ENCODE data around the gene SERPINB5. TPM values are rescaled to one million over a fixed set of nuclear protein-coding genes. Genes with fewer than 3 reads are reported as not detected.

SERPINB5 gene
- total RNA-seq, 1 donor from 2014 or later: not detected

DNA sequence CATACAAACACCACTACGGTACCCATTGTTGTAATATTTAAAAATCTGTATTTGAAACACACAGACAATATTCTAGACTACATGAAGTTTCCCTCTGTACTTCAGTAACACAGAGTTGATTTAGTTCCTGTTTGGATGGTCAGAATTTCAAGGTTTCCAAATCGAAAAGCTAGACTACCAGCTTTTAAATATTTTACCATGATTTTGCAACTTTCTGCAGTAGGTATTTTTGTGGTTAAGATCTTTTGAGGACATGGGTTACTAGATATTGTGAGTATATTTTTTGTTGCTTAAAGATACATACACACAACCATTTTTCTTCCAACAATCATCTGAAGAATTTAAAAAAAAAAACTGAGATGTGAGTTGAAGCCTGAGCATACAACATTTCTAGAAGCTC is 10.9 kb downstream of the SERPINB5 start:
- no peaks in the 10 kb centered on the region for H3K4me1 ChIP-seq (ENCODE audit: control insufficient read depth in 3 of 3, insufficient read depth in 3 of 3, low read length in 3 of 3)
- H3K27ac ChIP-seq (ENCODE audit: low read depth, low read length): no peak overlapping the region

DNA sequence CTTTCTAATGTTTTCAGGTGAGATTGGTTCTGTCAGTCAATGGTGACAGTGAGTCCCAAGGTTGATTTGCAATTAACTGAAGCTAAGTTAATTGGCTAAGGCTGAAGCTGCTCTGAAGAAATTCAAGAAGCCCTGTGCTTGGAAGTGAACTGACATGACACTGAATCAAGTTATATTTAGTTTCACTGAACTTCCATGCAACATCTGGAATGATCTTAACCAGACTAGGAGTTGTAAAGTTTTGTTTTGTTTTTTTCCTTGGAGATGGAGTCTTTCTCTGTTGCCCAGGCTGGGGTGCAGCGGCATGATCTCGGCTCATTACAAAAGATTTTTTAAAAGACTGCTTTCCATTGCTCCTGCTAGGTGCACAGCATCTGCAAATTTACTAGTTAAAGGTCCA is 11.4 kb downstream of the SERPINB5 start:
- Histone ChIP-seq H3K9me3 (ENCODE audit: control insufficient read depth in 3 of 3, low read length in 3 of 3) (no peaks in the 10 kb centered on the region), H3K27ac (ENCODE audit: low read depth, low read length) (no peak overlapping the region), H3K27me3 (ENCODE audit: control insufficient read depth in 3 of 3, insufficient read depth in 3 of 3, low read length in 3 of 3) (peaks cover 0 to 2% (median 0%) of the 10 kb centered on the region in 3 donors), H3K9ac (ENCODE audit: low read depth in 1 of 3, low read length in 3 of 3) (no peak overlapping the region), H3K36me3 (ENCODE audit: control insufficient read depth in 3 of 3, insufficient read depth in 3 of 3, low read length in 3 of 3) (no peaks in the 10 kb centered on the region), H3K4me1 (ENCODE audit: control insufficient read depth in 3 of 3, insufficient read depth in 3 of 3, low read length in 3 of 3) (no peaks in the 10 kb centered on the region), H3K4me3 (ENCODE audit: low read length in 3 of 3) (no peak overlapping the region)

More for the DNA sequence above, 10.9 kb downstream of the SERPINB5 start:
- Histone ChIP-seq H3K9me3 (ENCODE audit: control insufficient read depth in 3 of 3, low read length in 3 of 3) (no peaks in the 10 kb centered on the region), H3K9ac (ENCODE audit: low read depth in 1 of 3, low read length in 3 of 3) (no peak overlapping the region), H3K36me3 (ENCODE audit: control insufficient read depth in 3 of 3, insufficient read depth in 3 of 3, low read length in 3 of 3) (no peaks in the 10 kb centered on the region), H3K4me3 (ENCODE audit: low read length in 3 of 3) (no peak overlapping the region), H3K27me3 (ENCODE audit: control insufficient read depth in 3 of 3, insufficient read depth in 3 of 3, low read length in 3 of 3) (peaks cover 0 to 2% (median 0%) of the 10 kb centered on the region in 3 donors)

DNA sequence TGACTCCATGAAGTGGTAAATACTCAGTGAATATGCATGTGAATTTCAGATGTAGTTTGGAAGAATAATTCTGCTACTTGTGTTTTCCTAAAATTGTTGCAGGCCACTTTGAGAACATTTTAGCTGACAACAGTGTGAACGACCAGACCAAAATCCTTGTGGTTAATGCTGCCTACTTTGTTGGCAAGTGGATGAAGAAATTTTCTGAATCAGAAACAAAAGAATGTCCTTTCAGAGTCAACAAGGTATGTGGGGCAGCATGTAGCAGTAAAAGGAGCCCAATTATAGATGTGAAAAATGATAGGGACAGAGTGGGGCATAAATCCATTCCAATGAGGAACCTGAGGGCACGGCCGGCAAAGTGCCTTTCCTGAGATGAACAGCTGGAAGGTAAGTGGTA is 16.1 kb downstream of the SERPINB5 start:
- Histone ChIP-seq H3K27ac (ENCODE audit: low read depth, low read length) (no peak overlapping the region), H3K9ac (ENCODE audit: low read depth in 1 of 3, low read length in 3 of 3) (no peak overlapping the region), H3K4me1 (ENCODE audit: control insufficient read depth in 3 of 3, insufficient read depth in 3 of 3, low read length in 3 of 3) (no peaks in the 10 kb centered on the region), H3K4me3 (ENCODE audit: low read length in 3 of 3) (no peak overlapping the region), H3K27me3 (ENCODE audit: control insufficient read depth in 3 of 3, insufficient read depth in 3 of 3, low read length in 3 of 3) (peaks cover 0 to 4% (median 0%) of the 10 kb centered on the region in 3 donors), H3K9me3 (ENCODE audit: control insufficient read depth in 3 of 3, low read length in 3 of 3) (no peaks in the 10 kb centered on the region), H3K36me3 (ENCODE audit: control insufficient read depth in 3 of 3, insufficient read depth in 3 of 3, low read length in 3 of 3) (no peaks in the 10 kb centered on the region)

DNA sequence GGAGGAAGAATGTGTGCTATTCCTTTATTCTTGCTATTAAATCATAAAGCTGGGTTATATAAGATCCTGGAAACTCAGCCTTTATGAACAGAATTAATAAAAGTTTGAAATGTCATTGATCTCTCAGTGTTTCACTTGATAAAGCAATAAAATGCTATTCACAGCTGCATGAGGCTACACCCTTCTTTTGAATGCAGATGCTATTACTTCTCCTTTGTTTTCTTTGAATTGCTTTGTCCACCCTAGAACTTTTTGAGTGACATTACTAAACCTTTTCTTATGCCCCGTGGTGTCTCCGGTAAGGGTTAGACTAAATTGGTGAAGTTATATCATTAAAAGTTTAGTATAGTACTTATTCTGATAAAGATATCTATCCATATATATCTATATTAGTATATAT is 18.9 kb downstream of the SERPINB5 start:
- Histone ChIP-seq H3K27me3 (ENCODE audit: control insufficient read depth in 3 of 3, insufficient read depth in 3 of 3, low read length in 3 of 3) (peaks cover 0 to 4% (median 0%) of the 10 kb centered on the region in 3 donors), H3K9me3 (ENCODE audit: control insufficient read depth in 3 of 3, low read length in 3 of 3) (no peaks in the 10 kb centered on the region), H3K27ac (ENCODE audit: low read depth, low read length) (no peak overlapping the region), H3K9ac (ENCODE audit: low read depth in 1 of 3, low read length in 3 of 3) (no peak overlapping the region), H3K36me3 (ENCODE audit: control insufficient read depth in 3 of 3, insufficient read depth in 3 of 3, low read length in 3 of 3) (no peaks in the 10 kb centered on the region), H3K4me1 (ENCODE audit: control insufficient read depth in 3 of 3, insufficient read depth in 3 of 3, low read length in 3 of 3) (no peaks in the 10 kb centered on the region), H3K4me3 (ENCODE audit: low read length in 3 of 3) (no peak overlapping the region)

DNA sequence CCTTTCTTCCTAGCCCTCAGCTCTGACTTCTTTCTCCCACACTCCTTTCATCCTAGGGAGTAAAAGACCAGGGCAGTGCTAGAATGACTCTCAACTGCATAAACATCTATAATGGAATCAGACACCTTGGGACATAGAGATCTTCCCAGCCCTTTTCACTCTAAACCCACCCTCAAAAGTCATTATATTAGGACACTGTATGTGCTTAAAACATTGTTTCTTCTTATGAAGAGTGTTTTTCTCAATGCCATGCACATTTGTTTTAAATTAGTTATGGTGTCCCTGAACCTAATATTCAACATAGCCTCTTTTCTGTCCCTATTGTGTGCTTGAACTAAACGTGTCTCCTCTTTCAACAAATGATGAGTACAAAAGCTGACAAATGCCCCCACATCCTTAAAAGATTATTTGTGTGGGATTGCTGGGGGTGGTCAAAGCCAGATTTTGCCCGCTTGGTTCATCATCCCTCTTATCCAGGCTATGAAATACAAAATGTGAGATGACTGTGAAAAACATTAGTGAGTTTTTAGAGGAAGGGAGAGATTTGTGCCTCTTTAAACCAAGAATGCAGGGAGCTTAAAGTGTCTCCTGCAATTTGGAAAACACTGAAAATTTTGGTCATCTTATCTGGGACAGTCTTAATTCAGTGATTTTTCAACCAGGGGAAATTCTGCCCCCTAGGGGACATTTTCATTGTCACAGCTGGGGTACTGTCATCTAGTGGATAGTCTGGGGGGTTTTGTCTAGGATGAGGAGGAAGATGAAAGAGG is 29.0 kb downstream of the SERPINB5 start:
- peaks cover 0 to 3% (median 0%) of the 10 kb centered on the region in 3 donors for H3K27me3 ChIP-seq (ENCODE audit: control insufficient read depth in 3 of 3, insufficient read depth in 3 of 3, low read length in 3 of 3)
- H3K27ac ChIP-seq (ENCODE audit: low read depth, low read length): no peak overlapping the region
- H3K36me3 ChIP-seq (ENCODE audit: control insufficient read depth in 3 of 3, insufficient read depth in 3 of 3, low read length in 3 of 3): no peaks in the 10 kb centered on the region
- H3K9me3 ChIP-seq (ENCODE audit: control insufficient read depth in 3 of 3, low read length in 3 of 3): no peaks in the 10 kb centered on the region
- no peaks in the 10 kb centered on the region for H3K4me1 ChIP-seq (ENCODE audit: control insufficient read depth in 3 of 3, insufficient read depth in 3 of 3, low read length in 3 of 3)
- H3K4me3 ChIP-seq (ENCODE audit: low read length in 3 of 3): no peak overlapping the region
- no peak overlapping the region for H3K9ac ChIP-seq (ENCODE audit: low read depth in 1 of 3, low read length in 3 of 3)

DNA sequence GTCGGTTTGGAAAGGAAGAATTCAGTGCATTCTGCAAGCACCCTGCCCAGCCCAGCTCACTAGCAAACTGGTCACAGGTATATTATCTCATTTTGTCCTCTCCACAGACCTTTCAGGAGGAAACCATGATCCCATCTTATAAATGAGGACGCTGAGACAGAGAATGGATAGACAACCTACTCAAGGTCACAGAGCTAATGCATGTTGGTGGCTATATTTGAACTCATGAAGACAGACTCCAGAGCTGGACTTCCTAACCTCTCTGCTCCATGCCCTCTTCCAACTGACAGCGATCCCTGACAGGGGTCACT is 29.5 kb downstream of the SERPINB5 start:
- Histone ChIP-seq H3K4me3 (ENCODE audit: low read length in 3 of 3) (no peak overlapping the region), H3K36me3 (ENCODE audit: control insufficient read depth in 3 of 3, insufficient read depth in 3 of 3, low read length in 3 of 3) (no peaks in the 10 kb centered on the region), H3K4me1 (ENCODE audit: control insufficient read depth in 3 of 3, insufficient read depth in 3 of 3, low read length in 3 of 3) (no peaks in the 10 kb centered on the region), H3K27me3 (ENCODE audit: control insufficient read depth in 3 of 3, insufficient read depth in 3 of 3, low read length in 3 of 3) (peaks cover 0 to 5% (median 0%) of the 10 kb centered on the region in 3 donors), H3K27ac (ENCODE audit: low read depth, low read length) (no peak overlapping the region), H3K9me3 (ENCODE audit: control insufficient read depth in 3 of 3, low read length in 3 of 3) (no peaks in the 10 kb centered on the region), H3K9ac (ENCODE audit: low read depth in 1 of 3, low read length in 3 of 3) (no peak overlapping the region)

DNA sequence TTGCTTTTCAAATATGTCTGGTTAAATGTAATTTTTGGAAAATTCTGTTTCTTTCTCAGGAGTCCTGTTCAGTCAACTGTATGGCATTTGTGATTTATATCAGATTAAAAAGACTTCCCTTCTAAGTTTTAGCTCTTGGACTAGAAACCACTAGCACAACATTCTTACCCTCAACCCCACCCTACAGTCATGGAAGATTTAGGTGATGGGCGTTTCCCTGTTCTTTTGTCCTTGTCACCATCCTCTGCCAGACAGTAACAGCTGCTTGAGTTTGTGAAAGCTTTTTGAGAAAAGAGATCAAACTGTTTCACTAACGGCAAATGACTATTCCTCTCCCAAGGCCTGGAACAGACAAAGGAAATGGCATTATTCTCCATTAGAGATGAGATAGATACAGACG is 31.8 kb downstream of the SERPINB5 start:
- H3K36me3 ChIP-seq (ENCODE audit: control insufficient read depth in 3 of 3, insufficient read depth in 3 of 3, low read length in 3 of 3): no peaks in the 10 kb centered on the region
- no peak overlapping the region for H3K9ac ChIP-seq (ENCODE audit: low read depth in 1 of 3, low read length in 3 of 3)
- H3K27me3 ChIP-seq (ENCODE audit: control insufficient read depth in 3 of 3, insufficient read depth in 3 of 3, low read length in 3 of 3): peaks cover 0 to 7% (median 0%) of the 10 kb centered on the region in 3 donors
- H3K27ac ChIP-seq (ENCODE audit: low read depth, low read length): no peak overlapping the region
- no peak overlapping the region for H3K4me3 ChIP-seq (ENCODE audit: low read length in 3 of 3)
- H3K9me3 ChIP-seq (ENCODE audit: control insufficient read depth in 3 of 3, low read length in 3 of 3): no peaks in the 10 kb centered on the region
- H3K4me1 ChIP-seq (ENCODE audit: control insufficient read depth in 3 of 3, insufficient read depth in 3 of 3, low read length in 3 of 3): no peaks in the 10 kb centered on the region

DNA sequence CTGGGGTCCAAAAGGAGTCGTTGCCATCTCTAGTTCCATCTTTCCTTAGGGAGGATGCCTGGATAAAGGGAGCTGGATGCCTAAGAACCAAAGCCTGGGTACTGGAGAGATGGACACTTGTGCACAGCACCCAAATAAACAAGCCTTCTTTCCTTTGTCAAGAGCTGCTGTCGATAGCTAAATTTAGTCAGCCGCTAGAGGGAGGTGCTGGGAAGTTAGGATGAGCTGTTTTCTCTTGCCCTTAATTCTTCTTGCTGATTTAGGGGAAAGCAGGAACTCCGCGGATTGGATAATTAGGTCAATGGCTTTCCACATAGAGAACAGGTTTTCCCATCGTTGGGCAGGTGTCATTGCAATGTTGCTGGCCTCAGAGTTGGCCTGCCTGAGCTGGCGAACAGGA is 34.5 kb downstream of the SERPINB5 start:
- Histone ChIP-seq H3K9ac (ENCODE audit: low read depth in 1 of 3, low read length in 3 of 3) (no peak overlapping the region), H3K36me3 (ENCODE audit: control insufficient read depth in 3 of 3, insufficient read depth in 3 of 3, low read length in 3 of 3) (no peaks in the 10 kb centered on the region), H3K27me3 (ENCODE audit: control insufficient read depth in 3 of 3, insufficient read depth in 3 of 3, low read length in 3 of 3) (peaks cover 0 to 5% (median 2%) of the 10 kb centered on the region in 3 donors), H3K4me3 (ENCODE audit: low read length in 3 of 3) (no peak overlapping the region), H3K27ac (ENCODE audit: low read depth, low read length) (no peak overlapping the region), H3K4me1 (ENCODE audit: control insufficient read depth in 3 of 3, insufficient read depth in 3 of 3, low read length in 3 of 3) (no peaks in the 10 kb centered on the region), H3K9me3 (ENCODE audit: control insufficient read depth in 3 of 3, low read length in 3 of 3) (no peaks in the 10 kb centered on the region)

DNA sequence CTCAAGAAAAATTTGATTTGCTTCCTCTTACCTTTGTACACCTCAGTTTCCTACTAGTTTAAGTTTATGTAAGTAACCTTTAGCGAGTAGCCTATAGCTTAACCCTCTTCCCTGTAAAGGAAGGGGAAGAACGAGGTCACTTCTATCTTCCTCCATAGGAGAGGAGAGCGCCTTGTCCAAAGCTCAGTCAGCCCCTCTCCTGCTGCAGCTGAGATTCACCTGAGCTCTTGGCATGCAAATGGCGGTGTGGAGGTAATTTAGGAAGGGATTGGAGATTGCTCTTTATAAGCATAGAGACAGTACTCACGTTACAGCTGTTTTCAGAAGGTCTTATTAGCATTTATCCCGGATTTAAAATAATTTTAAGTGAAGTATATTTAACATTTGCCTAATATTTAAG is 37.6 kb downstream of the SERPINB5 start:
- H3K27ac ChIP-seq (ENCODE audit: low read depth, low read length): no peak overlapping the region
- H3K9ac ChIP-seq (ENCODE audit: low read depth in 1 of 3, low read length in 3 of 3): no peak overlapping the region
- H3K4me1 ChIP-seq (ENCODE audit: control insufficient read depth in 3 of 3, insufficient read depth in 3 of 3, low read length in 3 of 3): no peaks in the 10 kb centered on the region
- no peaks in the 10 kb centered on the region for H3K9me3 ChIP-seq (ENCODE audit: control insufficient read depth in 3 of 3, low read length in 3 of 3)
- H3K27me3 ChIP-seq (ENCODE audit: control insufficient read depth in 3 of 3, insufficient read depth in 3 of 3, low read length in 3 of 3): peaks cover 0 to 4% (median 2%) of the 10 kb centered on the region in 3 donors
- no peaks in the 10 kb centered on the region for H3K36me3 ChIP-seq (ENCODE audit: control insufficient read depth in 3 of 3, insufficient read depth in 3 of 3, low read length in 3 of 3)
- no peak overlapping the region for H3K4me3 ChIP-seq (ENCODE audit: low read length in 3 of 3)

DNA sequence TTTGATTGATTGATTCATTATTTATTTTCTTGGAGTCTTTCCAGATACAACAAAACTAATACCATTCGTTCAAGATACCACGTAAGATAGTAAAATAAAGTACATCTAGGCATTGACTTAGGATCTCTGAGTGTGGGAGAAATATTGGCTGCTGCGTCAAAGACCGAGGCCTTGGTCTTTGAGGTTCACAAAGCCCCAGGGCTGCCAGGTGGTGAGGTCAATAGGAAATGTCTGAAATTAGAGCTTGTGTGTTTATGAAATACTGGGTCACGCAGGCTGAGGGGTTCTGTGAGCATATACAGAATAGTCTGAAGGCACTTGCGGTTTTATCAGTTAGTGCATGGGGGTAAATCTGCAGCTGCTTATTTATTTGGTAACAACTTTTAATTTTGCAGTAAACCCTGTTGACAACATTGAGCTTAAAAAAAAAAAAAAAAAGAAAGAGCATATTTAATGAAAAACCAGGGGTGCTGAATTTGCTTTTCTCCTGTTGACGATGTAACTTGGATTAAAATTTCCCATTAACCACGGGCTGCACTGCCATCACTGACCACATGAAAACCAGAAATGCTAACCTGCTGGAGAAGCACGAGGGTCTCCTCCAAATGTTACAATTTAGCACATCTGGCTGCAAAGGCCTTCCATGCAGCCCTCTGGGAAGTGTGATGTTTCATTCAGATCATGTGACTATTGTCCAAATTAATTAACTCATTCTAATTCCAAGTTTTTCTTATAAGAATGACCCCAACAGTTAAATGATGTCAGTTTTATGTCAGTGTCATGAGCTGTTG is 38.3 kb downstream of the SERPINB5 start:
- Histone ChIP-seq H3K4me3 (ENCODE audit: low read length in 3 of 3) (no peak overlapping the region), H3K36me3 (ENCODE audit: control insufficient read depth in 3 of 3, insufficient read depth in 3 of 3, low read length in 3 of 3) (no peaks in the 10 kb centered on the region)

More for the DNA sequence above, 38.3 kb downstream of the SERPINB5 start:
- no peaks in the 10 kb centered on the region for H3K4me1 ChIP-seq (ENCODE audit: control insufficient read depth in 3 of 3, insufficient read depth in 3 of 3, low read length in 3 of 3)
- H3K27me3 ChIP-seq (ENCODE audit: control insufficient read depth in 3 of 3, insufficient read depth in 3 of 3, low read length in 3 of 3): peaks cover 0 to 4% (median 2%) of the 10 kb centered on the region in 3 donors
- no peak overlapping the region for H3K9ac ChIP-seq (ENCODE audit: low read depth in 1 of 3, low read length in 3 of 3)
- no peaks in the 10 kb centered on the region for H3K9me3 ChIP-seq (ENCODE audit: control insufficient read depth in 3 of 3, low read length in 3 of 3)
- no peak overlapping the region for H3K27ac ChIP-seq (ENCODE audit: low read depth, low read length)
